GM21390 (cell line): ENCODE results near the gene GNG12.

ENCODE experiments used
- ATAC-seq: cut with Tn5 transposase; IDR thresholded peaks from one replicate; pipeline ENCODE4 v1.9.1; 2021; ENCODE audit not compliant: unreplicated experiment

GNG12 gene

GRCh38 chr1:67816095-67816475 lies 17.2 kb downstream of the GNG12 start:
- no peak for ATAC-seq

GRCh38 chr1:67815303-67816094 lies 17.8 kb downstream of the GNG12 start:
- ATAC-seq, result no peak

GRCh38 chr1:67814121-67814772 lies 19.0 kb downstream of the GNG12 start:
- ATAC-seq, result no peak

DNA sequence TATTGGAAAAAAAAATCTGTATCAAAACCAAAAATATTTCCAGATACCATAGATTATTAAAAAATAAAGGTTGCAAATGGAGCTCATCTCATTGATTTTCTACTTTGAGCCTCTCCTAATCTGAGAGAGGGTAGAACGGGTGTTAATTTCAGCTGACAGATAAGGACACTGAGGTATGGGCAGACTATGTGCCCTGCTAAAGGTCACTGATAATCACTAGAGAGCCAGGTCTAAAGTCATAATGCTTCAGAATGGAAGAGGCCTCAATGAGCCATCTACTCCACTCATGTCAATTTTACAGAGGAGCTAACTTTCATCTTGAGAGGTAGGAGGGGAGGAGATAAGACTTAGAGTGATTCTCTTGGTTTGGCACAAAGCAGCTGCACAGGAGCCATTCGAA lies 21.0 kb downstream of the GNG12 start:
- ATAC-seq, result no peak

GRCh38 chr1:67811781-67812180 lies 21.5 kb downstream of the GNG12 start:
- no peak for ATAC-seq

DNA sequence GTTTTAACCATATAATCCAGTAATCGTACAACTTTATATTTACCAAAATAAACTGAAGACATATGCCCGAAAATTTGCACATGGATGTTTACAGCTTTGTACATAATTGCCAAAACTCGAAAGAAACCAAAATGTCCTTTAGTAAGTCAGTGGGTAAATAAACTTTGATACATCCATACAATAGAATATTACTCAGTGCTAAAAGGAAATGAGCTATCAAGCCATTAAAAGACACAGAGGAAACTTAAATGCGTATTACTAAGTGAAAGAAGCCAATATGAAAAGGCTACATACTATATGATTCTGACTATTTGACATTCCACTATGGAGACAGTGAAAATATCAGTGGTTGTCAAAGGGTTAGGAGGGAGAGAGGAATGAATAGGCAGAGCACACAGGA lies 23.4 kb downstream of the GNG12 start:
- no peak for ATAC-seq

DNA sequence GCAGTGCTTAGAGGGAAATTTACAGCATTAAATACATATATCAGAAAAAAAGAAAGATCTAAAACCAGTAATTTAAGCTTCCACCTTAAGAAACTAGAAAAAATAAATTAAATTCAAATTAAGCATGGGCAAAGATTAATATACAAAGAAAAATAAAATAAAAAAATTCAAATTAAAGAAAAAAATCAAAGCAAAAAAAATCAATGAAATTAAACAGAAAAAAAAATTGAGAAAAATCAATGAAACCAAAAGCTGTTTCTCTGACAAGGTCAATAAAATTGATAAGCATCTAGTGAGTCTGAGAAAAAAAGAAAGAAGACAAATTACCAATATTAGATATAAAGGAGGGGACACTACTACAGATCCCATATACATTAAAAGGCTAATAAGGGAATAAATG lies 26.0 kb downstream of the GNG12 start:
- no peak for ATAC-seq

DNA sequence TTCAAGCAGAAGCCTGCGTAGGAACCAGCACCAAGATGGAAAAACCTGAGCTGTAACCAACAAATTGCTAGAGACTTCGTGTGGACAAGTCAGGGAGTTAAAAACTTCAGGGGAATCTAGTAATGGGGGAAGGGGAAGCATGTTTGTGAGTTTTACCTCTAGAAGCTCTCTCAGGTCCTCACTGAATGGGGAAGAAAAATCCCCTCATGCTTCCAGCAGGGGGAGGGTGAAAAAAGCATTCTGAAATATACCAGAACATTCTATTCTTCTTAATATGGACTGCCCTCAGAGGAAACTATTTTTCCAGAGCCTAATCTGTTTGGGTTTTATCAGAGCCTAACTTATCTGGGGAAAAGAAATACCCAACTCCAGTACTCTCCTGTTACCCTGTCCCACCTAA lies 28.6 kb downstream of the GNG12 start:
- no peak for ATAC-seq

DNA sequence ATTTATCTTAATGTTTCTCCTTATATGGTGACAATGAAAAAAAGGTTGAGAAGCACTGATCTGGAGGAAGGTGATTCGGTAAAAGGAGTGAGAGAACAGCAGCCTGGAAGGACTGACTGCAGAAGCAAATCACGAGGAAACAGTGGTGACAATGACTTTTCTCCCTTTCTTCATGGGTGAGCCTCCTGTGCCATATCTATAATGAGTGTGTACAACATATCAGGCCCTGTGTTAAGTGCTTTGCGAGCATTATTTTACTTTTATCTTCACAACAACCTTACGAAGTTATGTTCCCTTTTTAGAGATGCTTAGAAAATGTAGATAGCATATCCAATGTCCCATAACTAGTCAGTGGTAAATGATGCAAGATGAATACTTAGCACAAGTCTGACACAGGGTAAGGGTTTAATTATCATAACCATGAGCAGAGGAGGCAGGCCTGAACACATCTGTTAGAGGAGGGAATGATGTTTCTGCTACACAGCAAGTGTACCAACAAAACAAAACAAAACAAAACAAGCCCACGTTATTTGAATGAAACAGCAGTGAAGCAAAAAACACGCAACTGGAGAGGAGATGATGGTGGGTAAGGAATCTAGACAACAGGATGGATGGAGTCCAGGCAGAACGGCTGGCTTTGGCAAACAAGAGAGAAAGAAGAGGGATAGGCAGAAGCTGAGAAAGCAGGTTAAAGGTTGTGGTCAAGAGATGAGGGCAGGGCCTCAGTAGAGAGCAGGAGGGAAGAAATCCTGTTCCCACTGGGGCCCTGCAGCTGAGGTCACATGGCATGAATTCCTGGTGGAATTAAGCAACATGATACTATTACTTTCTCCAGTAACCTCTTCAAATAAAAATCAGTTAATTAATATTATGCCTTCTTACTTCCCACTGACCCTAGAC lies 29.6 kb downstream of the GNG12 start:
- no peak for ATAC-seq

GRCh38 chr1:67802565-67802964 lies 30.7 kb downstream of the GNG12 start:
- no peak for ATAC-seq

DNA sequence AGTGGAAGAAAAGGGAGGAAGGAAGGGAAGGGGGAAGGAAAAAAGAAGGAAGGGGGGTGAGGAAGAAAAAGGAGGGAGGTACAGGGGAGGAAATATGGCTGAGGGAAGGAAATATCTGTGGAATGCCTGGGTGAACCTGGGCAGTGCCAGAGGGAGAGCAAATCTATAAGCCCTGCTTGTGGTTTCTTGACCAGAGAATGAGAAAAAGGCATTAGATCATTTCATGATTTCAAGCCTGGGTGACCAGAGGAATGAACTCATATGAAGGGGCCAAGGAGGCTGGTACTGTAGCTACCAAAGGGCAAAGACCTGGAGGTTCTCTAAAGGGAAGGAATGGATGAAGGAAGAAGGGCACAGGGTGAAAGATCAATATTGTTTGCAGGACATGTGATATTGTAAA lies 31.4 kb downstream of the GNG12 start:
- ATAC-seq, result no peak

DNA sequence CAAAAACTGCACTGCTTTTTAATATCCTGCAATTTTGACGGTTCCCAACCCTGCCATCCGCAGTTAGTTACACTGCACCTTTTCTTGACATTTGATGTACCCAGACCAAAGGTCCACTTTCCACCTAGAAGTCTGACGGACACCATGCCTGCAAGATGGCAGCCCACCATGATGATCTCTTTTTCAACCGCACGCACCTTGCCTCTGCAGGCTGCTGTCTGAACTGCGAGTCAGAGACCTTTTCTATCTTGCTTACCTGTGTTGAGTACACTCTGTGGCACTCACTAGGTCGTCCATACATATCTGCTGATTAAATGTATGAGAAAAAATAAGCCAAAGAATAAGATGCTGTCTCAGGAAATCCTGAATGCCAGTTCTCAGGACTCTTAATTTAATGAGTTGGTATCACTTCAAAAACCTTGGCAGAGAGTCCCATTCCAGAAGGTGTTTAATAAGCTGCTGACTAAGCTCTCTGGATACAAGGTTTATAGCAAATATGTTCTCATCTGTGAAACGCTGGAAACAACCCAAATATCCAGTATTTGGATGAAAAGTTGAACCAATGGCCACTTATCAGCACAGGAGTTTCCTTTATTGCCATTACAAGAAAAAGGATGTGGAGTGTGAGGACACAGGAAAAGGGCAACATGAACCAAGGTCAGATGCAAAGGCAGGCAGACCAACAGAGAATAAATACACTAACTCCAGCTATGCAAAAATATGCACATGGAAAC lies 37.9 kb downstream of the GNG12 start:
- no peak for ATAC-seq

- ATAC-seq, result no peak
Observed at GRCh38 chr1:67793562-67793961, 39.7 kb downstream of the GNG12 start.

DNA sequence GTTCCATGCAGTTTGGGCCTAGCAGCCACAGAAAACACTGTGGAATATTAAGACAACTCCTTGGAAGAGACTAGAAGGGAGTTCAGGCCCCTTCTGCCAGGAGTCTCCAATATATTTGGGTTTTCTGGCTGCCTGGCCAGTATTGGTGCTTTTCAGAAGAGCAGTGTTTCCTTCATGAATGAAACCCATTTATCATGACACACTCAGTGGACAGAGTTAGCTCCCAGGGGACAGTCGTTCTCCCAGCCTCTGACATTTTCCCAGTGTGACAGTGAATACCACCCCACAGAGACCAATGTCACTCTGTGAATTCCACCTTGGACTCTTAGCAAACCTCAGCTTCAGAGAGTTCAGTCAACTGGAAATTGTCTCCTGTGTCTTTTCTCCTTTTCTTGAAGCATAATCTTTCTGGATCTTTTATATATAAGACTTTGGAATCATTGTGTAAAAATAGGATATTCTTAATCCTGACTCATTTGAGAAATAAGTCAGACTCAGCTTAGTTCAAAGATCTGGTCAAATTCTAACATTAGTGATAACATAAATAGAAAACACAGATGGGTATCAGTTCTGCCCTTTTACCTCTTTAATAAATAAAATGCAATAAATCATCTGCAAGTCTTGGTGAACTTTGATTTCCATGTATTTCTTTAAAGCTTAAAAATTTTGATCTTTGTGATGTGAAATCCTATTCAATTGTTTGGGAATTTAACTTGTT lies 40.4 kb downstream of the GNG12 start:
- no peak for ATAC-seq

DNA sequence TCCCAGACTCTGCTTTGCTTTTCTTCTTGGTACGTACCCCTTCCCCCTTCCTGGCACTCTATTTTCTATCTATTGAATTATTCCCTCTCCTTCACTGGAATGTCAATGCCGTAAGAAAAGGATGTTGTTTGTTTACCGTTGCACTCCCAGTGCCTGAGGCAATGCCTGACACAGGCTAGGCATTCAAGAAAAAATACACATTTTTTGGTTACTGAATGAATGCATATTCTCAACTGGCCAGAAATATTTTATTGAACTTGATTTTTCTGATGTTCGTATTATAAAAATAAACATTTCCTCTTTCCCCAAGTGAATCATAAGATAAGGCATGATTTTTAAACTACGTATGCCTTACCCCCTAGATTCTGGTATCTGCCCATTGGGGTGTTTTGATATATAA lies 41.2 kb downstream of the GNG12 start:
- ATAC-seq, result no peak

GRCh38 chr1:67791686-67792085 lies 41.6 kb downstream of the GNG12 start:
- ATAC-seq, result no peak

GRCh38 chr1:67791261-67791660 lies 42.0 kb downstream of the GNG12 start:
- no peak for ATAC-seq

GRCh38 chr1:67790201-67790692 lies 43.0 kb downstream of the GNG12 start:
- no peak for ATAC-seq

- no peak for ATAC-seq
Observed at GRCh38 chr1:67789551-67789950, 43.7 kb downstream of the GNG12 start.

DNA sequence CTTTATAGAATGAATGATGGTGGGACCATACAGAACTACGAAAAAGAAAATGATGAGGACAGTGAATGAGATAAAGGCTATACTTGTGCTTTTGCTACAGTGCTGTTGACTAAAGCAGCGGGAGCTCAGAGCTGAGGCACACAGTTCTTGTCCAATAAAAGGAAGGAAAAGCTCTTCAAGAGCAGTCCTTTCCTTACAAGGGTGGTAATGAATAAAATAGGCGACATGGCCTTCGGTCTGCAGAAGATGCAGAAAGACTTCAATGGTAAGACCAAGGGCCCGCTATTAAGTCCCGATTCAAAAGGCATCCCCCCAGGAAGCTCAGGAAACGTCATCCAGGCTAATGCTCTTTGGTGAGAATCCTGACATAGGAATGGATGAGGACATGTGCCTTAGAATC lies 44.4 kb downstream of the GNG12 start:
- no peak for ATAC-seq
